ENCODE data around the gene ING3.
"Not testable (repeated sequence)": the region's sequence is repeated elsewhere in the genome, so short reads cannot be mapped to it uniquely, and the experiment has no call there.

ING3 gene

DNA sequence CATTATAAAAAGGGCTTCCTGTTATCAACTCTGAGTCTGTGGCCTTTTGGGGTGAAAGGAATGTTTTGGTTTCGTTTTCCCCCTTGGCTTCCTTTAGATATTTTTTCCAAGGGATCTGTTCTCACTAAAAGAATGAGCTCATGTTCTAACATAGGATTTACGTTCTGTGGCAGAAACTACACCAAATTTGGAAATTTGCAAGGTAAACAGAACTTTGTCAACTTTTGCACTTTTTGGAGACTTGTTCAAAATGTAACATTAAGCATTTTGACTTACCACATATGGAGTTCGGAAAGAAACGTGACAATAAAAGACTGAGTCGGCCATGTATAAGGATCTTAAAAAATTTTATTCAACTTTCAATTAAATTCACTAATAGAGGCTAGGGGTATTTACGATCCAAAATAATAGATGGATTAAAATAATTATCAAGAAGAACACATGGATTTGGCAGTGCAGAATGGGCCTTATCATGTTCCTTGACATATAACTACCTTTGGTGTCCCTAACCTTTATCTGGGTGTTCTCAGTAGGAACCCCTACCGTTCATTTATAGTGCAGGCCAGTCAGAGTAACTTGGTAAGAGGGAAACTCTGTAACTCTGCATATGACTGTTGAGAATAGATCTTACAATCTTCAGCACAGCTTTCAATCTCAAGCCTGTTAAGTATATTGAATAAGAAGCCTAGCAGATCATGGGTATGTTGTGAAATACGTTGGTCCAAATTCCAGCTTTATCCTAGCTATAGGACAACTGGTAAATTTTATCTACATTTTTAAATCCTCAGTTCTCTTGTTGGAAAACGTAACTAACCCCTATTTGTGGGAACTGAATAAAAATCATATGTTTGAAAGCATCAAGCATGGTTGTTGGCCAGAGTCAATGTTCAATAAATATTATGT is 49.8 kb downstream of the ING3 start:
- Histone ChIP-seq H3K4me1 (ENCODE audit: control insufficient read depth, insufficient read depth, low read length) (no peaks in the 10 kb centered on the region), H3K9me3 (ENCODE audit: control insufficient read depth, insufficient read depth, low read length) (no peaks in the 10 kb centered on the region), H3K9ac (ENCODE audit: low read depth, low read length) (no peak overlapping the region), H3K4me3 (ENCODE audit: low read depth, low read length) (no peak overlapping the region), H3K36me3 (ENCODE audit: control insufficient read depth, insufficient read depth, low read length) (no peaks in the 10 kb centered on the region), H3K27me3 (ENCODE audit: control insufficient read depth, insufficient read depth, low read length) (no peaks in the 10 kb centered on the region)

DNA sequence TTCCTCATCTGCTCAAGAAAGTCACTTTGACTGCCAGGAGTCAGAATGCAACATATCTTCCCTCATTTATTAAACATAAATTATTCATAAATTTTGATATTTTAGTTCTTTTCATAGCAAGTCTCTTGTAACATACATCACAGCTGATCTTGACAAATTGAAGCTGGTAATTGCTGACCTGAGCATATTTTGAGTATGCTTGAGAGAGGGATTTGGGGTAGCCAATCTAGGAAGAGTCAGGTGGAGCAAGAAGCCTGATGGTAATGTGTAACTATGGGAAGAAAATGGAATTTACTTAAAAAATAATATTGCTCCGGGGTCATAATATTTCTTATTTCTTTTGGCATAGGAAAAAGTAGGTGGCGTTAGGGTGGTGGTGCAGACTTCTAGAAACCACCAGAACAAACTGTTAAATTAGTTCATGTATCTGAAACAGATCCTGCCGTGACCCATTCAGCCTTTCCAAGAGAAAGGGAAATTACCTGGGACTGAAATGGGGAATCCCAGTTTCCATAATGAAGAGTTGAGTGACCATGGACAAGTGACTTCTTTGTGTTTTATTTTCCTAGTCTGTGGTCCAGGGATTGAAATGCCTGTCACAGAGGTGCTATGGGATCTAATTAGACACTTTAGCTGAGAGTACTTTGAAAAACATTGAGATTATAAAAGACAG is 50.8 kb downstream of the ING3 start:
- Histone ChIP-seq H3K27me3 (ENCODE audit: control insufficient read depth, insufficient read depth, low read length) (no peaks in the 10 kb centered on the region), H3K4me1 (ENCODE audit: control insufficient read depth, insufficient read depth, low read length) (no peaks in the 10 kb centered on the region), H3K9ac (ENCODE audit: low read depth, low read length) (no peak overlapping the region), H3K4me3 (ENCODE audit: low read depth, low read length) (no peak overlapping the region), H3K36me3 (ENCODE audit: control insufficient read depth, insufficient read depth, low read length) (no peaks in the 10 kb centered on the region), H3K9me3 (ENCODE audit: control insufficient read depth, insufficient read depth, low read length) (no peaks in the 10 kb centered on the region)

DNA sequence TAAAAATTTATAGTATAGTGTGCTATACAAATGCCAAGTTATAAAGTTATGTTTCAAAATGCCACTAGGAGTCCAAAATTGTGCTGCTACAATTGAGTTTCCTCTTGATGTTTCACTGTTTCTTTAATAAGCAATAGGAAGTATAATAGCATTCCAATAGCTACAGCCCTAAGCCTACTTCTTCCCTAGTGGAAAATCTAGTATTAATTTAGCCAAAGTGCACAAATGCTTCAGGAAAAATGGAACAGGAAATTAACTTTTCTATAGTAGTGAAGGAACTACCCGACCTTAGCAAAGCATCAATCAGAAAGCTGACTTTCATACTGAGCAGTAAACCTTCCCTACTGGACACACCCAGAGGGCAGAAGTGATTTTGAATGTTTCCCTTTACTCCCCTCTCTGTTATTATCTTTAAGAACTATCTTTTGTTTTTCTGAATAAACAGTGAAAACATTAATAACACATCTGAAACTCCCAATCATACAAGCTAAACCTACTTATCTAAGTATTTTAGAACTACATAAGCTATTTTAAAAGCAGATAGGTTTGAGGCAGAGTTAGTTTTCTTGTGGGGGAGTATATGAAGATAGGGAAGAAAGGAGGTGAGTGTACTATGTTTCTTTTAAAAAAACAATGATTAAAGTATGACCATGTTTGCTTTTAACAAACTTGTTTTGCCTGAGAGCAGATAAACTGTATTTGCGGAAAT is 51.6 kb downstream of the ING3 start:
- Histone ChIP-seq H3K4me3 (ENCODE audit: low read depth, low read length) (no peak overlapping the region), H3K27me3 (ENCODE audit: control insufficient read depth, insufficient read depth, low read length) (no peaks in the 10 kb centered on the region), H3K9me3 (ENCODE audit: control insufficient read depth, insufficient read depth, low read length) (no peaks in the 10 kb centered on the region), H3K9ac (ENCODE audit: low read depth, low read length) (no peak overlapping the region), H3K36me3 (ENCODE audit: control insufficient read depth, insufficient read depth, low read length) (no peaks in the 10 kb centered on the region), H3K4me1 (ENCODE audit: control insufficient read depth, insufficient read depth, low read length) (no peaks in the 10 kb centered on the region)

DNA sequence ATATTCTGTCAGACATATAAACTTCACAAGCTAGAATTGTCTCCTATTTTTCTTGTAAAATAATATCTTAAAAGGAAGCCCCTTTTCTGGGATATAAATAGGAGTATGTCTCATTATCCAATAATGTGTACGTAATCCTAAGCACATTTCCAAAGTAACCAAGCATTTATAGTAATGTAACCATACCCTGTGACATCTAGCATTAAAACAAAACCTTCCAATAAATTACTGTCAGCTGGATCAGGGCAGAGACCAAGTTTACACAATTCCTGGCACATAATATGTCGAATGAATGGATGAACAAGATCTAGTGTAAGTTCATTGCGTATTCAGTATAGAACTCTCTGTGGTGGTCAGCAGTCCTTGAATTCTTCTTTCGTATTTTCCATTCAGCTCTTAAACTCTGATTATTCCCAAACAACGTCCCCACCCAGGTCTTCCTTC is 52.2 kb downstream of the ING3 start:
- no peak overlapping the region for H3K4me3 ChIP-seq (ENCODE audit: low read depth, low read length)
- no peaks in the 10 kb centered on the region for H3K36me3 ChIP-seq (ENCODE audit: control insufficient read depth, insufficient read depth, low read length)
- H3K4me1 ChIP-seq (ENCODE audit: control insufficient read depth, insufficient read depth, low read length), result no peaks in the 10 kb centered on the region
- H3K9ac ChIP-seq (ENCODE audit: low read depth, low read length), result no peak overlapping the region
- H3K9me3 ChIP-seq (ENCODE audit: control insufficient read depth, insufficient read depth, low read length), result no peaks in the 10 kb centered on the region
- H3K27me3 ChIP-seq (ENCODE audit: control insufficient read depth, insufficient read depth, low read length), result no peaks in the 10 kb centered on the region

DNA sequence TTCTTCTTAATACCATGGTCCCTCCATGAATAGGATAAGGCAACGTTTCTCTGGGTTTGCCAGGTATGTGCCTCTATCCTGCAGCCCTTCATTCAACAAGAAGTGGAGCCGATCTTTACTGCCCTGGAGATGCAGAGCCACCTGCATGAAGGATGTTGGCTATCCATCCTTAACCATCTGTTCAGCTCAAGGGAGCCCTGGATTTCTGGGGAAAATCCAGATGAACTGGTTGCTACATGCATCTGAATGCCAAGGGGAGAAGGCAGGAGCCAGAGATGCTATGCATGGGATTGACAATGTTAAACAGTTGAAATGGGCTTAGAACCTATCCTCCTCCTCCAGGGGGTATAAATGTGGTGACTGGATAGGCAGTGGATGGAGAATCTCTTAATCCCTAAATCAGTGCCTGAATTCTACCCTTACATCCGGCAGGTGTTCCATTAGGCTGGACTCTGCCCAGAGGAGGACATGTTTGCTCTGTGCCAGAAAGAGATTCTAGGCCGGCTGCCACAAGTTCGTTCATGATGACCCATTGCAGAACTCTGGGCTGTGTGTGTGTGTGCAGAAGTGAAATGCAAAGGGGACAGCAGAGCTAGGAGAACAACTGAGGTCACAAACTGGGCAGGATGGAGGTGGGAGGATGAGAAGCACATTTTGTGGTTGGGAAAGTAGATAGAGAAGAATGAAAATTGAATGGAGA is 53.6 kb downstream of the ING3 start:
- no peaks in the 10 kb centered on the region for H3K27me3 ChIP-seq (ENCODE audit: control insufficient read depth, insufficient read depth, low read length)
- H3K4me1 ChIP-seq (ENCODE audit: control insufficient read depth, insufficient read depth, low read length), result no peaks in the 10 kb centered on the region
- no peak overlapping the region for H3K4me3 ChIP-seq (ENCODE audit: low read depth, low read length)
- H3K36me3 ChIP-seq (ENCODE audit: control insufficient read depth, insufficient read depth, low read length), result no peaks in the 10 kb centered on the region
- no peaks in the 10 kb centered on the region for H3K9me3 ChIP-seq (ENCODE audit: control insufficient read depth, insufficient read depth, low read length)
- H3K9ac ChIP-seq (ENCODE audit: low read depth, low read length), result no peak overlapping the region

DNA sequence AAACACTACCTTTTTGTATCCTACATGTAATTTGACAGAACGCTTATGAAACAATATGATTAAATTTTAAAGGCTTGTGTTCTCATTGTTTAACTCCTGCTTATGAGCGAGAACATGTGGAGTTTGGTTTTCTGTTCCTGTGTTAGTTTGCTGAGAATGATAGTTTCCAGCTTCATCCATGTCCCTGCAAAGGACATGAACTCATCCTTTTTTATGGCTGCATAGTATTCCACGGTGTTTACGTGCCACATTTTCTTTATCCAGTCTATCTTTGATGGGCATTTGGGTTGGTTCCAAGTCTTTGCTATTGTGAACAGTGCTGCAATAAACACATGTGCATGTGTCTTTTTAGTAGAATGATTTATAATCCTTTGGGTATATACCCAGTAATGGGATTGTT is 54.5 kb downstream of the ING3 start:
- not testable (repeated sequence) for H3K27me3 ChIP-seq (ENCODE audit: control insufficient read depth, insufficient read depth, low read length); H3K4me1 ChIP-seq (ENCODE audit: control insufficient read depth, insufficient read depth, low read length); H3K36me3 ChIP-seq (ENCODE audit: control insufficient read depth, insufficient read depth, low read length); H3K4me3 ChIP-seq (ENCODE audit: low read depth, low read length); H3K9ac ChIP-seq (ENCODE audit: low read depth, low read length); H3K9me3 ChIP-seq (ENCODE audit: control insufficient read depth, insufficient read depth, low read length)

DNA sequence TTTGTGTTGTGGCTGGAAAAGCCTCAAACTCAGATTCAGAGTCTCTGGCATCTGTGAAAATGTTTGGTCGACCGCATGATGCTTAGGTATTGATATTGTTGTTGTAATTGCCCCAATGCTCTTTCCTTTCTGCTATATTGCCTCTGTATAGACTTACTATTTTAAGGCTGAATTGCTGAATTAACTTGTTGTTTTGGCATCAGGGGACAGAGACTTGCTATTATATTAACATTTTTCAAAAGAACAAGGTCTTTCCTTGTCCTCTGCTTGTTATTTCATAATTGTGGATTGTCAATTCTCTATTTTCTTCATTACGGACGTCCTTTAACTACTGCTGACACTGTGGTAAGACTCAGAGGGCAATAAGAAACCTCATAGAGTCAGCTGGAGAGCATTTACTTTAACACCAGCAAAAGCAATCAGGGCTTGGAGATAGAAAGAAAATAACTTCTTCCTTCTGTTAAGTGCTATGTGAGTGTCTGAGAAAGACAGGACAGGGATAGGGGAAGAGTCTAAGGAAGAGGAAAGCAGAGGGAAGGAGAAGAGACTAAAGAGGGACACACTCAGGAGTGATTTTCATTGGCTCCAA is 55.5 kb downstream of the ING3 start:
- no peak overlapping the region for H3K9ac ChIP-seq (ENCODE audit: low read depth, low read length)
- H3K4me3 ChIP-seq (ENCODE audit: low read depth, low read length), result no peak overlapping the region
- H3K9me3 ChIP-seq (ENCODE audit: control insufficient read depth, insufficient read depth, low read length), result no peaks in the 10 kb centered on the region
- H3K27me3 ChIP-seq (ENCODE audit: control insufficient read depth, insufficient read depth, low read length), result no peaks in the 10 kb centered on the region
- no peaks in the 10 kb centered on the region for H3K4me1 ChIP-seq (ENCODE audit: control insufficient read depth, insufficient read depth, low read length)
- no peaks in the 10 kb centered on the region for H3K36me3 ChIP-seq (ENCODE audit: control insufficient read depth, insufficient read depth, low read length)

DNA sequence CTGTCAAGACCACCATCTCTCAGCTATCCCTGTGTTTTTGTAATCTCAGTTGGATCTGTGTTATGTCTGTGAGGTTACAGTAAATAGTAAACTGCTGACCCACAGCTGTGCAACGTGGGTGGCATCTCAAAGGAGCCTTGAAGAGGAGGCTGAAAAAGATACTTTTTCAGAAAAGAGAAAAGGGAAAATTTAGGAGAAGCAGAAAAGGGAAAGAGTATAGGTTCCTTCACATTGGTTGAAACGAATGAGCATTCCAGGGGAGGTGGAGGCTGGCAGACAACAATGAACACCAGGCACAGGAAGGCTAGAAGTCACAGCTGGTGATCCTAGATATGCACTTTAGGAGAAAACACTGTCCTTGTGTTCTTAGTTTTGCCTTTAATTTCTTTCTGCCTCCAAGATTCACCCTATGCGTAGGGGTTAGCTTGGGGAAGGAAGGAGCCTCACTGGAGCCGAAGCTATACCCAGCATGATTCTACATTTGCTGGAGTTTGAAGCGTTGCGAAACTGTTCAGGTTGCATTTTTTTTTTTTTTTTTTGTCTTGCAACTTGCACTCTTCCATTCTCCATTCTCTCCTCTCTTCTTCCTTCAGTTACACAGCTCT is 56.2 kb downstream of the ING3 start:
- Histone ChIP-seq H3K4me3 (ENCODE audit: low read depth, low read length) (no peak overlapping the region), H3K36me3 (ENCODE audit: control insufficient read depth, insufficient read depth, low read length) (no peaks in the 10 kb centered on the region), H3K9me3 (ENCODE audit: control insufficient read depth, insufficient read depth, low read length) (no peaks in the 10 kb centered on the region), H3K4me1 (ENCODE audit: control insufficient read depth, insufficient read depth, low read length) (no peaks in the 10 kb centered on the region), H3K9ac (ENCODE audit: low read depth, low read length) (no peak overlapping the region), H3K27me3 (ENCODE audit: control insufficient read depth, insufficient read depth, low read length) (no peaks in the 10 kb centered on the region)

DNA sequence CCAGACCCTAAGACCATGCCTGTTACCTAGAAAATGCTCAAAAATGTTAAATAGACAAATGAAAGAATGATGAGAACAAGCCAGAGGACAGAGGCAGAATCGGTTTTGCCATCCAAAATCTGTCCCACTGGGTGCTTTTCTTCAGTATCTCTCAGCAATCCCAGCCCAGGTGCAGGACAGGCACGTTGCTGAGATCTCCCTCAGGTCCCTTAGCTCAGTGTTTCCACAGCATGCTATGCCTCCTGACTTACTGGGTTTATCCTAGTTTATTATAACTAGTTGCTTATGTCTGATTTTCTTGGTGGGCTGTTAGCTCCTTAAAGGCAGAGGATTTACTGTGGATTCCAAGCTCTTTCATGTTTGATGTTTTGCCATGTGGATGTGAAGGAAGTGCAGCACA is 58.2 kb downstream of the ING3 start:
- Histone ChIP-seq H3K9me3 (ENCODE audit: control insufficient read depth, insufficient read depth, low read length) (no peaks in the 10 kb centered on the region), H3K4me3 (ENCODE audit: low read depth, low read length) (no peak overlapping the region), H3K4me1 (ENCODE audit: control insufficient read depth, insufficient read depth, low read length) (no peaks in the 10 kb centered on the region), H3K9ac (ENCODE audit: low read depth, low read length) (no peak overlapping the region), H3K36me3 (ENCODE audit: control insufficient read depth, insufficient read depth, low read length) (no peaks in the 10 kb centered on the region), H3K27me3 (ENCODE audit: control insufficient read depth, insufficient read depth, low read length) (no peaks in the 10 kb centered on the region)

DNA sequence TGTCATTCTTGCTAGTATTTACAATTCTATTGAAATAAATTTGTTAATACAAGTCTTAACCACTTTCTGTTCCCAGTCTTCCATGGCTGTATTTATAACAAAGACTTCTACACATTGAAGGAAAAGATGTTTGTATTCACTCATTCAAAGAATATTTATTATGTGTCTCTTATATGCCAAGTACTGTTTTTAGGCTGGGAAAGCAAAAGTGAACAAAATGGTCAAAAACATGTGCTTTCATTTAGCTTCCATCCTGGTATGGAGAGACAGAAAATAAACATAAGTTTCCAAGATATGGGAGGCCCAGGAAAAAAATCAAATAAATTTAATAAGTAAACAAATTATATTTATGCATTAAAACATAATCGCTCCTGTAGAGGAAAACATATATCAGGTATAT is 60.8 kb downstream of the ING3 start:
- Histone ChIP-seq H3K9ac (ENCODE audit: low read depth, low read length) (no peak overlapping the region), H3K27me3 (ENCODE audit: control insufficient read depth, insufficient read depth, low read length) (no peaks in the 10 kb centered on the region), H3K9me3 (ENCODE audit: control insufficient read depth, insufficient read depth, low read length) (no peaks in the 10 kb centered on the region), H3K4me1 (ENCODE audit: control insufficient read depth, insufficient read depth, low read length) (no peaks in the 10 kb centered on the region), H3K4me3 (ENCODE audit: low read depth, low read length) (no peak overlapping the region), H3K36me3 (ENCODE audit: control insufficient read depth, insufficient read depth, low read length) (no peaks in the 10 kb centered on the region)

Measured in iPS-15b (cell line).